LNCAP (cell line): ENCODE results near the gene CD7.

Source experiments
- TF ChIP-seq, protein P1 (sequence below): fragments of 450-650 bp; IDR thresholded peaks from 2 replicates; pipeline ENCODE4 v1.5.1; 2017; ENCODE audit warnings: mild to moderate bottlenecking

Gene CD7

DNA sequence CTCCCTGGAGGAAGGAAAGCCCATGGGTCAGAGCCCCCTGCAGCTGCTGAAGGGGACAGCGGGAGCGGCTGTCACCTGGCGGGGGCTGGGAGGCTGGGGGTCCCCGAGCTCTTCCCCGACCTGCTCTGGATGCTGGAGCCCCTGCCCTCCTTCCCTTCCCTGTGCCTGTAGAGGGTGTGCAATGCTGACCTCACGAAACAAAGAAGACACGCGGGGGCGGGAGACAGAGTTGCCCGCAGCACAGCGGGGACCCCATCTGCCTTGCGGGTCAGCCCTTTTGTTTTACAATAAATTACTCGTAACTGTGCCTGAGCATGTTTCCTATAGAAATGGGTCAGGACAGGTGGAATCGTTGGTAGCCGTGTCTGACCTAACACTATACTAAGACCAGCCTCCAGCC lies 9.9 kb upstream of the CD7 start:
- TF ChIP-seq, protein P1, sequence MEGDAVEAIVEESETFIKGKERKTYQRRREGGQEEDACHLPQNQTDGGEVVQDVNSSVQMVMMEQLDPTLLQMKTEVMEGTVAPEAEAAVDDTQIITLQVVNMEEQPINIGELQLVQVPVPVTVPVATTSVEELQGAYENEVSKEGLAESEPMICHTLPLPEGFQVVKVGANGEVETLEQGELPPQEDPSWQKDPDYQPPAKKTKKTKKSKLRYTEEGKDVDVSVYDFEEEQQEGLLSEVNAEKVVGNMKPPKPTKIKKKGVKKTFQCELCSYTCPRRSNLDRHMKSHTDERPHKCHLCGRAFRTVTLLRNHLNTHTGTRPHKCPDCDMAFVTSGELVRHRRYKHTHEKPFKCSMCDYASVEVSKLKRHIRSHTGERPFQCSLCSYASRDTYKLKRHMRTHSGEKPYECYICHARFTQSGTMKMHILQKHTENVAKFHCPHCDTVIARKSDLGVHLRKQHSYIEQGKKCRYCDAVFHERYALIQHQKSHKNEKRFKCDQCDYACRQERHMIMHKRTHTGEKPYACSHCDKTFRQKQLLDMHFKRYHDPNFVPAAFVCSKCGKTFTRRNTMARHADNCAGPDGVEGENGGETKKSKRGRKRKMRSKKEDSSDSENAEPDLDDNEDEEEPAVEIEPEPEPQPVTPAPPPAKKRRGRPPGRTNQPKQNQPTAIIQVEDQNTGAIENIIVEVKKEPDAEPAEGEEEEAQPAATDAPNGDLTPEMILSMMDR: no peak

DNA sequence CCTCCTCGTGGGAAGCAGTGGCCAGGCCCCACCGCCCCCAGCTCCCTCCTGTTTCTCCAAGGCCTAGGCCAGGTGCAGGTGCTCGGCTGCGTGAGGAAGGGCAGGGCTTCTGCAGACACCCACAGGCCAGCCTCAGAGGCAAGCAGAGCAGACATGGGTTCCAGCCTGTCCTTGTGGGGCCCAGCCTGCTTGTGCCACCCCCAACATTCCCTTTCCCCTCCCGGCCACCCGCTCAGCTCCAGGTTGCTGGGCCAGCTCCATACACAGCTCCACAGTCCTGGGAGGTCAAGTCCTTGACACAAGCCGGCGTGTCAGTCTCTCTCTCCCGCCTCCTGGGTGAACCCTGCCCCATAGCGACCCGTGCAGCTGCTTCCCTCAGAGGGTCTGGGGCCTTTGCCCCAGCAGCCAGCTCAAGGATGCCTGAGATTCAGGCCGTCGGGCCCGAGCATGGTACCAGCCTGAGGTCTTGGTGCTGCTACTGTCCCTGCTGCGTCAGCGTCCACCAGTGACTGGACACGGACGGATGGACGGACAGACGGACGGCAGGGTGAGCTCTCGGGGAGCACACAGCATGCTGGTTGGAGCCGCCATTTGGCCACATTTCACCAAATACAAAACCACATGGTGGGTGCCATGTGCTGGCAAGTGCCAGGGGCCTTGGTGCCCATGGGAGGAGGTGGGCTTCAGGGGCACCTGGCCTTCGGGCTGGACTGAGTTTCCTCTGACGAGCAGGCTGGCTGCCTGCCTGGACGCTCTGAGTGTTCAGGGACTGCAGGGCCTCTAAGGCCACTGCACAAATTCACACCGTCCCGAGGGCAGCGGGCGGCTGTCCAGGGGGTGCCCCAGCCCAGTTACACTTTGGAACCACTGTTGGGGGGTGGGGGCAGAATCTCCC lies 8.1 kb upstream of the CD7 start:
- TF ChIP-seq, protein P1: no peak

DNA sequence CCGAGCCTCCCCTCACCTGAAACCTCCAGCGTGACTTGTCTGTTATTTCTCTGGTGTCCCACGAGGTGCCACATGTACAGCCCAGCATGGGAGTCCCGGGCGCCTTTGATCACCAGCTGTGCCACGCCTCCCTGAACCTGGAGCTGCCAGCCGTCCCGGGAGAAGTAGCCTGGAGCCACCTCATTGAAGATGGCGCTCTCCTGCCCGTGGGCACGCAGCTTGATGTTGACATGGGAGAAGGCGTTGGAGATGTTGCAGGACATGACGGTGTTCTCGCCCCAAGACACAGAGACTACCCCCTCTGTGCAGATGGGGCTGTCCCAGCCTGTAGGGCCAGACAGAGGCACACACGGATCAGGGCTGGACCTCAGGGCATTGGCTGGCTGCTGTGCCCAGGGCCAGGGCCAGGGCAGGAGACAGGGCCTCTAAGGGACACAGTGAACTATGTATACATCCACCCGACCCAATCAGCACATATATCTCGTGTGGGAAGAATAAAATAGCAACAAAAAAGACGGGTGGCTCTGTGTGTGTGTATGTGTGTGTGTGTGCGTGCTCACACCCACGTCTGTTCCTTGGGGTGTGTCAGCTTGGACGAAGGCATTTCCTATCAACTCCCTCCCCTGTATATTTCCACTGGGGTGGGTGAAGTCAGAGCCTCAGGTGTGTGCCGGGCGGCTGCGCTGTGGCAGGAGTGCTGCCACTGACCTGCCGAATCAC lies 7.3 kb upstream of the CD7 start:
- TF ChIP-seq, protein P1: no peak

DNA sequence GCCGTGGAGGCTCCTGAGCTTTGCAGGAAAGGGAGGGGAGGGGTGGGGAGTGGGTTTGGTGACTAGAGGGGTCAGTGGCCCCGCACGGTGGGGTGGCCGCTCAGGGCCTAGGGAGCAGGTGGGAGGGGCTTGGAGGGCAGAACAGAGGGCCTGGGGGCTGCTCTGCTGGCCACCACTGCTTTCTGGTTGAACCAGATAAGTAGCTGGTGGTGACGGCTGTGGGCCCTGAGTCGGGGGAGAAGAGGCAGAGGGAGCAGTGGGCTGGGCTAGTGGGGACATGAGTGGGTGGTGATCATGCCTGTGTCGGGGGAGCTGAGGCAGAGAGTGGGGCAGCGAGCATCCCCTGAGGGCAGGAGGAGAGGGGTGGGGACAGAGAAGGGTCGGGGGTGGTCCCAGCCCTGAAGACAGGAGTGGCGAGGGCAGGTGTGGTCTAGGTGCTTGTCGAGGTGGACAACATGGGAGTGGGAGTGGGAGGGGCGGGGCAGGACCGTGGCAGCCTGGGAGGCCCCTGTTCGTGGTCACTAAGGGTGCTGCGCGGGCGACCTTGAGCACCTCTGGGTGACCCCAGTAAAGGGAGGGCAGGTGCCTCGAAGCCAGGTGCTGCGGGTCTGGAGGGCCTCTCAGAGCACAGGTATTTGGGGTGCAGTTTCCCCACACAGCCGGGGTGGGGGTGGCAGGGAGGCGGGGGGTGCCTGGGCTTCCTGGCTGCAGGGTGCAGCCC lies 6.3 kb upstream of the CD7 start:
- TF ChIP-seq, protein P1: no peak

DNA sequence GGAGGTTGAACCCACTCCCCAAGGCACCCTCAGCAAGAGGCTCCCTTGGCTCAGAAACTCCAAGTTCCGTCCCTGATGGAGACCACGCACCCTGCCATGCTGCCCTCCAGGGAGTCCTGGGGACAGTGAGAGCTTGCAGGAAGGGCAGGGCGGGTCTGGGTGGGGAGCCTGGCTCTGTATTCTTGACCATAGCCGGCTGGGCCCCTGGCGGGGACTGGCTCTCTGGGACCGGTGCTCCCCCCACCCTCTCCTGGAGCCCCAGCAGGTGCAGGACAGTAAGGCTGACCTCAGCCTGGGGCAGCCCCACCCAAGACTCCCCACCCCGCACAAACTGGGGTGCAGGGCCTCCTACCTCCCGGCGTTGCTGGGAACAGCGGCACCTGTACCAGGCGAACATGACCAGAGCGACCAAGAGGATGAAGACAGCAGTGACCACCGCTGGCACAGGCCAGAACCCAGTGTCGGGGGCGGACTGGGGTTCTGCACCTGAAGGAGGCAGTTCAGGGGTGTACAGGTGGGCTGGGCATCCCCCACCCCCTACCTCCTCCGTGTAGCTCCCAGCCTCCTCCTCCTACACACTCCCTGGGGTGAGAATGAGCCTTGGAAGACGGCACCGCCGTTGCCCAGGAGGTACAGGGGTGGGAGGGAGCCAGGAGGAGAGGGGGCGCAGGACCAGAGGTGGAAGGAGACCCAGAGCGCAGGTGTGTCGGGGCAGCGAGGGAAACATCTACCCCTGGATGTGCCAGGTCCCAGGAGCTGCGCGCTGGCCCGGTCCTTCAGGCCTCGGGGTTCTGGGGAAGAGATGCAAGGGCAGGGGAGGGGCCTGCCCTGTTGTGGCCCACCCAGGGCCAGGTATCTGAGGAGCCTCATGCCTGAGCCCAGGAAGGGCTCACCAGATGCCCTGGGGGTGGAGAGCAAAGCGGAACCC lies 5.4 kb upstream of the CD7 start:
- TF ChIP-seq, protein P1: no peak

DNA sequence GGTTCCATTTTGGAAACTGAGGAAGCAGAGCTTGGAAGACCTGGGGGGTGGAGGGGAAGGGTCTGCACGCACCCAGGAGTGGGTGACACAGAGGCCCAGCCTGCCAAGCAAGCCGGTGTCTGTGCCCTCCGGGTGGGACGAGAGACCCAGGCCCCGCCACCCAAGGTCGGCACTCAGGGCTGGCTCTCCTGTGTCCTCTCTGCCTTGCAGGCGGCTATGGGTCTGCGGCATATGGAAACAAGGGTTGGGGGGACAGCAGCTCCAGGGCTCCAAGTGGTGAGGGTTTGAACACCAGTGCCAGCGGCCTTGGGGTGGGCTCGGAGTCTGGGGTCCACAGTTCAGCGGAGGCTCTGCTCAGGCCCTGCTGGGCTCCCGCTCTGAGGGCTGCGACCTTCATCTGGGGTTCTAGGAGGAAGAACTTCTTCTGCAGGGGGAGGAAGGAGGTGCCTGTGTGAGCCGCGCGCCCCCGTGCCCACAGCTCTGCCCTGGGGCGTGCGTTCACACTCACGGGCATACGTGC lies 4.6 kb upstream of the CD7 start:
- TF ChIP-seq, protein P1: no peak
